ENCODE data around the gene SMIM34.
"Not testable (repeated sequence)": the region's sequence is repeated elsewhere in the genome, so short reads cannot be mapped to it uniquely, and the experiment has no call there.

The SMIM34 gene

GRCh38 chr21:34405686-34406085 lies 18.1 kb downstream of the SMIM34 start:
- H3K9me3 Mint-ChIP-seq; H3K27me3 Mint-ChIP-seq; H3K27ac Mint-ChIP-seq; H3K36me3 Mint-ChIP-seq; H3K4me1 Mint-ChIP-seq; H3K4me3 Mint-ChIP-seq; DNase-seq (ENCODE audit: low spot score in 2 of 2); ATAC-seq (ENCODE audit: low read depth): not testable (repeated sequence)

DNA sequence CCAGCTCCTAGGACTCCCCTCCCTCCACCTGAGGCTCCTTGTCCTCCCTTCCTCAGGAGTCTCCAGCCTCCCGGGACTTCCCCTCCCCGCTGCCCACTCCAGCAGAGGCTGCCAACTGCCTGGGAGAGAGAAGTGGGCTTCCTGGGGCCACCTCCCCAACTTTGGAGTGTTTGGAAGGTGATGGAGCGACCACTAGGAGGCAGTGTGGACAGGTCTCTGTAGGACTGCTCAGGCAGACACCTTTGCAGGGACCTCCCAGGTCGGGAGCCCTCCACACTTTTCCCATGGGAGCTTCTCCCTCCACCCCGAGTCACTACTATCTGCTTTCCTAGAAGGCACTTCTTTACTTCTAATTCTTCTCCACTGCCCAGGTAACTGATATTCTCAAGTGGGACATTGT lies 19.0 kb downstream of the SMIM34 start:
- not testable (repeated sequence) for H3K27ac Mint-ChIP-seq

DNA sequence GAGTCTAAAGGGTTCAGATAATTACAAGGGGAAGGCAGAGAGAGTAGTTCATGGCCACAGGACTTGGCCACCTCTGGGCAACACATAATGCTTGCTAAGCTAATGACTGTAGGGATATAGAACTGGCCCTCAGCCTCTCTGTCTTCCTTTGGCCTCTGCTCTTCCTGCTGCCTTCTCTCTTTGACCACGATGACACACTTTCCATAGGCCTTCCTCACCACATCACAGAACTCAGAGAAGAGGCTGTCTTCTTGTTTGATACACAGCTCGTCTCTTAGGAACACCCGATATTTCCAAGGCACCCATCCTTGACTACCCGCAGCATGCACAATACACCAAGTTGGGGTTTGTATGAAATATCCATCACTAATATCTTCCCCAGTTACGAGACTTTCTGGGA lies 23.2 kb downstream of the SMIM34 start:
- H3K27ac Mint-ChIP-seq; DNase-seq (ENCODE audit: low spot score in 2 of 2); H3K36me3 Mint-ChIP-seq; H3K27me3 Mint-ChIP-seq; H3K9me3 Mint-ChIP-seq; H3K4me1 Mint-ChIP-seq; H3K4me3 Mint-ChIP-seq; ATAC-seq (ENCODE audit: low read depth): not testable (repeated sequence)

More for the DNA sequence above, 19.0 kb downstream of the SMIM34 start:
- not testable (repeated sequence) for H3K36me3 Mint-ChIP-seq; H3K4me1 Mint-ChIP-seq; DNase-seq (ENCODE audit: low spot score in 2 of 2); ATAC-seq (ENCODE audit: low read depth); H3K27me3 Mint-ChIP-seq; H3K9me3 Mint-ChIP-seq; H3K4me3 Mint-ChIP-seq

DNA sequence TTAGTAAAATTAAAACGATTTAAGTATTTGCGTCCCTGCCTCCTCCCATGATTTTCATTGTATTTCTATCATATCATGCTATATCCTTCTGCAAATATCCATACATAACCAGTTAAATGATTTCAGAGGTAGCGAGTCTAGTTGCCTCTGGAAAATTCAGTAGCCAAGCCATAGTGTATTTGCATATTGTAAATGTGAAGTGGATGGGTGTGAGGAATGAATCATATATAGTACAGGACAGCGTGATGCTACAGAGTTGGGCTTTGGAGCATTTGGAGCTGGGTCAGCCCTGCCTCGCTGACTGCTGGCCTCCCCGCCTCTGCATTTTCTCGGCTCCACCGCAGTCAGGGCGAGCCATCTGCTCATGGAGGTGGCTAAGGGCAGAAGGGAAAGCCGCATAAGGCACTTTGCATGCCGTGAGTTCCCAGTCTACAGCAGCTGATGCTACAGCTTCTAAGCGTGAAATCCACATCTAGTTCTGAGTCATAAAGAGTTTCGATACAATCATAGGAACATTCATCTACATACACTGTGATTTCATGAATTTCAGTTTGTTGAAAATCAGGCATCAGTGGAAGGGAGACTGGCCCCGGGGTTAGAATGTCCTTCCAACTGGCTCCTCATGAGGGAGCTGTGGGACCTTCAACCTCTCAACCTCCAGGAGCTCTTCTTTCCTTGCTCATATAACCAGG lies 39.9 kb downstream of the SMIM34 start:
- not testable (repeated sequence) for DNase-seq (ENCODE audit: low spot score in 2 of 2); H3K4me3 Mint-ChIP-seq; H3K9me3 Mint-ChIP-seq; H3K27me3 Mint-ChIP-seq; H3K36me3 Mint-ChIP-seq; H3K27ac Mint-ChIP-seq; H3K4me1 Mint-ChIP-seq
- ATAC-seq (ENCODE audit: low read depth): peak; percentile 42

DNA sequence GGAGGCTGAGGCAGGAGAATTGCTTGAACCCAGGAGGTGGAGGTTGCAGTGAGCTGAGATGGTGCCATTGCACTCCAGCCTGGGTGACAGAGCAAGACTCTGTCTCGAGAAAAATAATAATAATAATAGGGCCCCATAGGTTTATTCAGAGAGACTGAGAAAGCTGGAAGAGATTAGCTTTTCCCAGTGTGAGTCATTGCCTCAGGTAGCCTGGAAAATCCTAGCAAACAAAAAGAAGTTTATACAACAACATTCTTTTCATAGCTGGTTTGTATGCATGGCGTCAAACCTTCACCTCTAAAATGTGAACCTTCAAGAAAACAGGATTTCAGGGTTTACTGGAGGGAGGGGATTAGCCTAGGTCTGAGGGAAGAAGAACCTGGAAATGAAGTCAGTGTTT lies 40.6 kb downstream of the SMIM34 start:
- not testable (repeated sequence) for DNase-seq (ENCODE audit: low spot score in 2 of 2); H3K4me1 Mint-ChIP-seq; H3K4me3 Mint-ChIP-seq; H3K27me3 Mint-ChIP-seq; H3K9me3 Mint-ChIP-seq; ATAC-seq (ENCODE audit: low read depth); H3K27ac Mint-ChIP-seq; H3K36me3 Mint-ChIP-seq

DNA sequence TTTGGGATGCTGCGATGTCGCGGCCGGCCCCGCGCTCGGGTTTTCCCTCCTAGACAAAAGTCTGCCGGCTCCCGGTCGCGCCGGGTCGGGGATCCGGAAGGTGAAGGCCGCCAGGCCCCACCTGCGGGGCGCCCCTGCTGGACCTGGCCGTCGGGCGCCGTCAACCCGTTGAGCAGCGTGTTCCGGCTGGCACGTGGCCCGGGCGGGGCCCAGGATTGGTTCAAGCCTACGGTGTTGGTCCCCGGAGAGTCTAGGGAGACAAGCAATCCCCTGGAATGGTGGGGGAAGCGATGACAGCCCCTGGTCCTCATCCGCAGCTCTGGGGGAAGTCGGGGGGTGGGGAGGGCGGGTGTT lies 48.2 kb downstream of the SMIM34 start:
- not testable (repeated sequence) for H3K4me3 Mint-ChIP-seq; H3K27me3 Mint-ChIP-seq; H3K27ac Mint-ChIP-seq; H3K36me3 Mint-ChIP-seq; DNase-seq (ENCODE audit: low spot score in 2 of 2); H3K9me3 Mint-ChIP-seq; H3K4me1 Mint-ChIP-seq
- ATAC-seq (ENCODE audit: low read depth): peak; percentile 78

- peak; percentile 96 for ATAC-seq (ENCODE audit: low read depth)
- H3K4me3 Mint-ChIP-seq; H3K27me3 Mint-ChIP-seq; H3K36me3 Mint-ChIP-seq; H3K9me3 Mint-ChIP-seq; DNase-seq (ENCODE audit: low spot score in 2 of 2); H3K4me1 Mint-ChIP-seq; H3K27ac Mint-ChIP-seq: not testable (repeated sequence)
Observed at GRCh38 chr21:34374940-34375618, 48.7 kb downstream of the SMIM34 start, which contains the start of gene SMIM11. Gene SMIM11 (plus strand): TSS chr21:34375507. CDS start chr21:34379505, 3,998 bp downstream.

GRCh38 chr21:34374462-34374861 lies 49.3 kb downstream of the SMIM34 start:
- not testable (repeated sequence) for H3K4me1 Mint-ChIP-seq; ATAC-seq (ENCODE audit: low read depth); DNase-seq (ENCODE audit: low spot score in 2 of 2); H3K27me3 Mint-ChIP-seq; H3K36me3 Mint-ChIP-seq; H3K27ac Mint-ChIP-seq; H3K9me3 Mint-ChIP-seq; H3K4me3 Mint-ChIP-seq

GRCh38 chr21:34372321-34372720 lies 51.4 kb downstream of the SMIM34 start:
- peaks cover 6% of the 10 kb centered on the region for H3K27me3 Mint-ChIP-seq
- ATAC-seq (ENCODE audit: low read depth): no peak
- H3K9me3 Mint-ChIP-seq: no peaks in the 10 kb centered on the region
- no peaks in the 10 kb centered on the region for H3K4me1 Mint-ChIP-seq
- H3K27ac Mint-ChIP-seq: no peak overlapping the region
- no peak overlapping the region for H3K4me3 Mint-ChIP-seq
- H3K36me3 Mint-ChIP-seq: no peaks in the 10 kb centered on the region
- no peak for DNase-seq (ENCODE audit: low spot score in 2 of 2)

DNA sequence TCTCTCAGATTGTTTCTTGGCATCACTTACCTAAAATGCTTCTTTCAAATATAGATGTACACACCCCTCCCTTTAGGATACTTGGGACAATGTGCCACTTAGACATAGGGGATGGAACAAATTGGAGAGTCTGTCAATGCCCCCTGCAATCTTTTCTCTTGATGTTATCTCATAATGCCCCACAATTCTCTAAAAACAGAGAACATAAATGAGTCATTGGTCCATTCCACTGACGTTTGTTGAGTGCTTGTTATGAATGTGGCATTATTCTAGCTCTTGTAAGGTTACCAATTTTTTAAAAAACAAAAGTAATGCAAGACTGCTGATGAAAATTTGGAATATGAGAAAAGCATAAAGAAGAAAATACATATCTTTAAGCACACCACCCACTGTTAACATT lies 54.0 kb downstream of the SMIM34 start:
- no peaks in the 10 kb centered on the region for H3K36me3 Mint-ChIP-seq

More for the DNA sequence above, 54.0 kb downstream of the SMIM34 start:
- ATAC-seq (ENCODE audit: low read depth): no peak
- no peaks in the 10 kb centered on the region for H3K4me1 Mint-ChIP-seq
- peaks cover 6% of the 10 kb centered on the region for H3K27me3 Mint-ChIP-seq
- no peak for DNase-seq (ENCODE audit: low spot score in 2 of 2)
- H3K9me3 Mint-ChIP-seq: no peaks in the 10 kb centered on the region
- no peak overlapping the region for H3K4me3 Mint-ChIP-seq
- H3K27ac Mint-ChIP-seq: no peak overlapping the region

Data from memory B cell (primary cell).